ENCODE data around the gene ABCC9. TPM values are rescaled to one million over a fixed set of nuclear protein-coding genes. Genes with fewer than 3 reads are reported as not detected.

ABCC9 gene
- polyA plus RNA-seq, 1 experiment, result 2.7 TPM

GRCh38 chr12:21877293-21877982, 63.8 kb downstream of the ABCC9 start:
- POLR2A ChIA-PET, result no interaction called here
- CTCF ChIA-PET, result no interaction called here
- Histone ChIP-seq H3K4me3 (ENCODE audit: low read depth, low read length) (no peak overlapping the region), H3K9me3 (ENCODE audit: control insufficient read depth, insufficient read depth, low read length) (no peaks in the 10 kb centered on the region), H3K27ac (ENCODE audit: low read depth, low read length) (no peak overlapping the region), H3K27me3 (ENCODE audit: control insufficient read depth, insufficient read depth, low read length) (no peaks in the 10 kb centered on the region)
- DNase-seq (ENCODE audit: low read depth, low spot score), result no peak
- TF ChIP-seq, protein P1, sequence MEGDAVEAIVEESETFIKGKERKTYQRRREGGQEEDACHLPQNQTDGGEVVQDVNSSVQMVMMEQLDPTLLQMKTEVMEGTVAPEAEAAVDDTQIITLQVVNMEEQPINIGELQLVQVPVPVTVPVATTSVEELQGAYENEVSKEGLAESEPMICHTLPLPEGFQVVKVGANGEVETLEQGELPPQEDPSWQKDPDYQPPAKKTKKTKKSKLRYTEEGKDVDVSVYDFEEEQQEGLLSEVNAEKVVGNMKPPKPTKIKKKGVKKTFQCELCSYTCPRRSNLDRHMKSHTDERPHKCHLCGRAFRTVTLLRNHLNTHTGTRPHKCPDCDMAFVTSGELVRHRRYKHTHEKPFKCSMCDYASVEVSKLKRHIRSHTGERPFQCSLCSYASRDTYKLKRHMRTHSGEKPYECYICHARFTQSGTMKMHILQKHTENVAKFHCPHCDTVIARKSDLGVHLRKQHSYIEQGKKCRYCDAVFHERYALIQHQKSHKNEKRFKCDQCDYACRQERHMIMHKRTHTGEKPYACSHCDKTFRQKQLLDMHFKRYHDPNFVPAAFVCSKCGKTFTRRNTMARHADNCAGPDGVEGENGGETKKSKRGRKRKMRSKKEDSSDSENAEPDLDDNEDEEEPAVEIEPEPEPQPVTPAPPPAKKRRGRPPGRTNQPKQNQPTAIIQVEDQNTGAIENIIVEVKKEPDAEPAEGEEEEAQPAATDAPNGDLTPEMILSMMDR (IDR thresholded peaks at IDR 0.05; ENCODE audit: low read depth, low read length), result no peak

DNA sequence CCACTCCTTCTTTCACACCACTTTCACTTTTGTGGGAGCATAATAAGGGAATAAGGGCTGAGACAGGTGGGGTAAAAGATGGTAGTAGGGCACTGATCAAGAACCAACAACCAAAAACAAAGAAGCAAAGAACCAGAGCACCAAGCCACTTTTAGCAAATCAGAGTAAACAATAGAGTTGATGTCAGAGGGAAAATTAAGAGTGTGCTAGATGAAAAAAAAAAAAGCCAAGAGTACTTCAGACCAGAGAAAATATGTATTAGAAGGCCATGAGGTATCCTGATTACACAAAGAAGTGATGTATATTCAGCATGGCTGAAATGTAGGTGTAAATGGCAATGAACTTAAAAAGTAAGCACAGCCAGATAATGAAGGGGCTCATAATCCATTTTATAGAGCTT, 75.4 kb downstream of the ABCC9 start:
- Histone ChIP-seq H3K9me3 (ENCODE audit: control insufficient read depth, insufficient read depth, low read length) (no peaks in the 10 kb centered on the region; the same call in 1 of the 2 replicates), H3K27ac (ENCODE audit: low read depth, low read length) (no peak overlapping the region), H3K4me3 (ENCODE audit: low read depth, low read length) (no peak overlapping the region), H3K27me3 (ENCODE audit: control insufficient read depth, insufficient read depth, low read length) (no peaks in the 10 kb centered on the region)
- TF ChIP-seq, protein P1 (IDR thresholded peaks at IDR 0.05; ENCODE audit: low read depth, low read length), result no peak
- DNase-seq (ENCODE audit: low read depth, low spot score), result no peak
- ChIA-PET POLR2A (no interaction called here), CTCF (no interaction called here)

- ChIA-PET POLR2A (no interaction called here), CTCF (no interaction called here)
- DNase-seq (ENCODE audit: low read depth, low spot score), result no peak
- TF ChIP-seq, protein P1 (IDR thresholded peaks at IDR 0.05; ENCODE audit: low read depth, low read length), result no peak
- Histone ChIP-seq H3K27ac (ENCODE audit: low read depth, low read length) (no peak overlapping the region), H3K4me3 (ENCODE audit: low read depth, low read length) (no peak overlapping the region), H3K27me3 (ENCODE audit: control insufficient read depth, insufficient read depth, low read length) (no peaks in the 10 kb centered on the region), H3K9me3 (ENCODE audit: control insufficient read depth, insufficient read depth, low read length) (no peaks in the 10 kb centered on the region)
These were observed 80.7 kb downstream of the ABCC9 start for GRCh38 chr12:21860534-21860933.

- Histone ChIP-seq H3K9me3 (ENCODE audit: control insufficient read depth, insufficient read depth, low read length) (no peaks in the 10 kb centered on the region), H3K27me3 (ENCODE audit: control insufficient read depth, insufficient read depth, low read length) (no peaks in the 10 kb centered on the region), H3K4me3 (ENCODE audit: low read depth, low read length) (no peak overlapping the region), H3K27ac (ENCODE audit: low read depth, low read length) (no peak overlapping the region)
- TF ChIP-seq, protein P1 (IDR thresholded peaks at IDR 0.05; ENCODE audit: low read depth, low read length), result no peak
- DNase-seq (ENCODE audit: low read depth, low spot score), result no peak
- ChIA-PET POLR2A (no interaction called here), CTCF (no interaction called here)
These were observed 81.1 kb downstream of the ABCC9 start for GRCh38 chr12:21860128-21860527.

- Histone ChIP-seq H3K27me3 (ENCODE audit: control insufficient read depth, insufficient read depth, low read length) (no peaks in the 10 kb centered on the region), H3K27ac (ENCODE audit: low read depth, low read length) (no peak overlapping the region), H3K4me3 (ENCODE audit: low read depth, low read length) (no peak overlapping the region), H3K9me3 (ENCODE audit: control insufficient read depth, insufficient read depth, low read length) (no peaks in the 10 kb centered on the region)
- ChIA-PET POLR2A (no interaction called here), CTCF (no interaction called here)
- no peak for DNase-seq (ENCODE audit: low read depth, low spot score)
- TF ChIP-seq, protein P1 (IDR thresholded peaks at IDR 0.05; ENCODE audit: low read depth, low read length), result no peak
These were observed 89.0 kb downstream of the ABCC9 start for GRCh38 chr12:21852251-21852650.
